ENCODE results near the gene TMEM35A.

Gene TMEM35A

GRCh38 chrX:101117701-101118100 is 39.0 kb downstream of the TMEM35A start:
- H3K4me2 ChIP-seq (ENCODE audit: insufficient read depth, low read length, poor library complexity, severe bottlenecking), result no peak overlapping the region
- no peak overlapping the region for H4K91ac ChIP-seq (ENCODE audit: low read depth, low read length, poor library complexity)
- peaks cover 0 to 73% of the 10 kb centered on the region in 2 donors for H3K36me3 ChIP-seq (replicated peaks in 1 of 2; ENCODE audit: control insufficient read depth in 2 of 2, insufficient read depth in 2 of 2, low read length in 2 of 2)
- no peak overlapping the region for H2BK120ac ChIP-seq (ENCODE audit: low read depth, low read length)
- H3K14ac ChIP-seq (ENCODE audit: low read length), result no peak overlapping the region
- no peak overlapping the region for H4K8ac ChIP-seq (ENCODE audit: low read depth, low read length)
- H3K23ac ChIP-seq (ENCODE audit: low read depth, low read length, poor library complexity), result no peak overlapping the region
- no peaks in the 10 kb centered on the region for H3K4me1 ChIP-seq (ENCODE audit: control insufficient read depth in 2 of 2, insufficient read depth in 1 of 2, low read depth in 1 of 2, low read length in 2 of 2)
- no peak overlapping the region for H3K4ac ChIP-seq (ENCODE audit: low read length)
- H3K9ac ChIP-seq (ENCODE audit: low read depth, low read length, poor library complexity), result no peak overlapping the region
- no peak overlapping the region for H2BK12ac ChIP-seq (ENCODE audit: low read length)
- no peak overlapping the region for H3K4me3 ChIP-seq (ENCODE audit: low read length in 2 of 2)
- no peak overlapping the region for H2AK5ac ChIP-seq (ENCODE audit: low read depth, low read length)
- no peak overlapping the region for H2BK15ac ChIP-seq (ENCODE audit: low read length)
- H2AFZ ChIP-seq (ENCODE audit: low read length), result no peak overlapping the region
- WGBS, 2 donors (ENCODE audit: extremely low coverage in 2 of 2, insufficient read length in 2 of 2, insufficient replicate concordance in 1 of 2), result no CpG with 5 or more reads among the region's 3 CpGs
- no peaks in the 10 kb centered on the region for H3K27me3 ChIP-seq (ENCODE audit: control insufficient read depth in 3 of 3, insufficient read depth in 3 of 3, low read depth in 1 of 3, low read length in 3 of 3)
- DNase-seq (ENCODE audit: low spot score), result no peak
- H3K9me3 ChIP-seq (replicated peaks in 1 of 2; ENCODE audit: control insufficient read depth in 2 of 2, insufficient read depth in 1 of 2, low read depth in 1 of 2, low read length in 2 of 2), result no peaks in the 10 kb centered on the region
- no peak overlapping the region for H3K27ac ChIP-seq (replicated peaks; ENCODE audit: low read length)
- no peak overlapping the region for H2BK5ac ChIP-seq (ENCODE audit: low read length)
- no peaks in the 10 kb centered on the region for H3K79me1 ChIP-seq (ENCODE audit: low read depth, low read length)
- H3K18ac ChIP-seq (ENCODE audit: low read length), result no peak overlapping the region

- Histone ChIP-seq H3K4me3 (ENCODE audit: low read length in 2 of 2) (no peak overlapping the region), H2BK15ac (ENCODE audit: low read length) (no peak overlapping the region), H3K79me1 (ENCODE audit: low read depth, low read length) (no peaks in the 10 kb centered on the region), H3K18ac (ENCODE audit: low read length) (no peak overlapping the region), H3K27ac (replicated peaks; ENCODE audit: low read length) (no peak overlapping the region), H2BK12ac (ENCODE audit: low read length) (no peak overlapping the region), H2AFZ (ENCODE audit: low read length) (no peak overlapping the region), H3K4me1 (ENCODE audit: control insufficient read depth in 2 of 2, insufficient read depth in 1 of 2, low read depth in 1 of 2, low read length in 2 of 2) (no peaks in the 10 kb centered on the region), H3K9me3 (replicated peaks in 1 of 2; ENCODE audit: control insufficient read depth in 2 of 2, insufficient read depth in 1 of 2, low read depth in 1 of 2, low read length in 2 of 2) (no peaks in the 10 kb centered on the region), H3K9ac (ENCODE audit: low read depth, low read length, poor library complexity) (no peak overlapping the region), H2BK120ac (ENCODE audit: low read depth, low read length) (no peak overlapping the region), H3K27me3 (ENCODE audit: control insufficient read depth in 3 of 3, insufficient read depth in 3 of 3, low read depth in 1 of 3, low read length in 3 of 3) (no peaks in the 10 kb centered on the region), H4K8ac (ENCODE audit: low read depth, low read length) (no peak overlapping the region), H3K36me3 (replicated peaks in 1 of 2; ENCODE audit: control insufficient read depth in 2 of 2, insufficient read depth in 2 of 2, low read length in 2 of 2) (peaks cover 3 to 72% of the 10 kb centered on the region in 2 donors), H4K91ac (ENCODE audit: low read depth, low read length, poor library complexity) (no peak overlapping the region), H2AK5ac (ENCODE audit: low read depth, low read length) (no peak overlapping the region), H3K23ac (ENCODE audit: low read depth, low read length, poor library complexity) (no peak overlapping the region), H3K4me2 (ENCODE audit: insufficient read depth, low read length, poor library complexity, severe bottlenecking) (no peak overlapping the region), H2BK5ac (ENCODE audit: low read length) (no peak overlapping the region), H3K14ac (ENCODE audit: low read length) (no peak overlapping the region), H3K4ac (ENCODE audit: low read length) (no peak overlapping the region)
- no peak for DNase-seq (ENCODE audit: low spot score)
- WGBS, 2 donors (ENCODE audit: extremely low coverage in 2 of 2, insufficient read length in 2 of 2, insufficient replicate concordance in 1 of 2), result no CpG with 5 or more reads among the region's 2 CpGs
Measured at GRCh38 chrX:101136235-101136634, 57.6 kb downstream of the TMEM35A start.
